ENCODE data around the gene TICRR. TPM values are rescaled to one million over a fixed set of nuclear protein-coding genes. Genes with fewer than 3 reads are reported as not detected.

Gene TICRR
- total and polyA plus RNA-seq, 2 of the 4 experiments (the other 2 are of a cell fraction) = 3.0 to 4.2 TPM

DNA sequence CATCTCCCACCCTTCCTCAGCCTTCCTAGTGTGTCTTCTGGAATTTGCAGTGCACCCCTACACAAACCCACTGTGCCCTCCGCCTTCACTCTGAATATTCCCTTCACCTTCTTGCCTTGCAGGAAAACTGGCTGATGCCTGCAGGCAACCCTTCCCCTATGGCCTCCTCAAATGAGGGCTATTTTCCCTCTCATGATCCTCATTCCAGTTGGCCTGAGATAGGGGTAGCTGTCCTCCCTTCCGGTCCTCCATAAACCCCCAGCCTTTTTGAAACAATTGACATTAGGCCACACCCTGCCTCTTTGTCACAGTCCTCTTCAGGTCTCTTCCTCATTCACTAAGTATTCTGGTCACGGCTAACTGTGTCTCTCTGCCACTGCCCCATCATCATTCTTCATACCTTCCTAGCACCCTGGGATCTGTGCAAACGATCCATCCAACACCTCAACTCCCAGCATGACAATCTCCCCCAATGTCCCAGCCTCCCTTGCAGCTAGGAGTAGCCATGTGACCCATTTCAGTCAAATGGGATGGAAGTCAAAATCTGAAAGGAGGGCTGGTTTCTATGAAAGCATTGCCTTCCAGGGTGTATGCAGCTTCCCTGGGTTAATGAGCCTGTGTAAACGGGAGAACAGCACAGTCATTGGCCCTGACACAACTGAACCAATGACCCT is 8.5 kb upstream of the TICRR start:
- Histone ChIP-seq H4K5ac (ENCODE audit: low read depth, low read length) (no peak overlapping the region), H2AFZ (replicated peaks; ENCODE audit: low read length, poor library complexity) (no peak overlapping the region), H2AK5ac (ENCODE audit: low read depth, low read length) (no peak overlapping the region), H3K4me3 (ENCODE audit: insufficient read depth, low read depth, low read length) (no peak overlapping the region), H3K4me2 (ENCODE audit: low read depth, low read length) (no peak overlapping the region), H4K8ac (ENCODE audit: low read depth in 2 of 2, low read length in 2 of 2) (no peak overlapping the region), H3K23ac (ENCODE audit: low read depth, low read length) (no peak overlapping the region), H3K36me3 (ENCODE audit: control insufficient read depth, insufficient read depth, low read length) (no peaks in the 10 kb centered on the region), H2BK20ac (ENCODE audit: low read depth, low read length) (no peak overlapping the region), H3K18ac (ENCODE audit: low read depth, low read length) (no peak overlapping the region), H2BK120ac (ENCODE audit: low read depth, low read length) (no peak overlapping the region), H4K91ac (ENCODE audit: insufficient read depth, low read depth, low read length) (no peak overlapping the region), H4K20me1 (ENCODE audit: insufficient read depth, low read length) (no peaks in the 10 kb centered on the region), H3K14ac (replicated peaks; ENCODE audit: low read depth, low read length) (no peak overlapping the region), H3K9ac (ENCODE audit: low read depth, low read length) (no peak overlapping the region), H2BK5ac (ENCODE audit: low read depth, low read length, poor library complexity, severe bottlenecking) (no peak overlapping the region), H3K9me3 (ENCODE audit: control insufficient read depth, insufficient read depth, low read length) (peaks cover 4% of the 10 kb centered on the region; the same call in 1 of the 2 replicates), H3K4ac (ENCODE audit: low read depth, low read length) (no peak overlapping the region), H3K56ac (ENCODE audit: extremely low read depth, insufficient read depth, low read length) (no peak overlapping the region), H3K4me1 (ENCODE audit: control insufficient read depth, insufficient read depth, low read length) (no peaks in the 10 kb centered on the region), H3K9me1 (ENCODE audit: insufficient read depth, low read length) (no peaks in the 10 kb centered on the region), H3K79me1 (ENCODE audit: low read depth in 1 of 2, low read length in 2 of 2) (no peaks in the 10 kb centered on the region), H3K27me3 (ENCODE audit: control insufficient read depth, insufficient read depth, low read length) (peaks cover 14% of the 10 kb centered on the region), H2BK15ac (ENCODE audit: low read depth, low read length) (no peak overlapping the region), H2AK9ac (replicated peaks; ENCODE audit: low read depth, low read length, poor library complexity) (no peak overlapping the region), H3K27ac (ENCODE audit: insufficient read depth, low read length) (no peak overlapping the region)
- no peak for TF ChIP-seq RAD21 (IDR thresholded peaks at IDR 0.05; ENCODE audit: low read length)
- TF ChIP-seq, protein P1, sequence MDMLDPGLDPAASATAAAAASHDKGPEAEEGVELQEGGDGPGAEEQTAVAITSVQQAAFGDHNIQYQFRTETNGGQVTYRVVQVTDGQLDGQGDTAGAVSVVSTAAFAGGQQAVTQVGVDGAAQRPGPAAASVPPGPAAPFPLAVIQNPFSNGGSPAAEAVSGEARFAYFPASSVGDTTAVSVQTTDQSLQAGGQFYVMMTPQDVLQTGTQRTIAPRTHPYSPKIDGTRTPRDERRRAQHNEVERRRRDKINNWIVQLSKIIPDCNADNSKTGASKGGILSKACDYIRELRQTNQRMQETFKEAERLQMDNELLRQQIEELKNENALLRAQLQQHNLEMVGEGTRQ (IDR thresholded peaks at IDR 0.05; ENCODE audit: low read depth, low read length) = no peak
- TF ChIP-seq, protein P2, sequence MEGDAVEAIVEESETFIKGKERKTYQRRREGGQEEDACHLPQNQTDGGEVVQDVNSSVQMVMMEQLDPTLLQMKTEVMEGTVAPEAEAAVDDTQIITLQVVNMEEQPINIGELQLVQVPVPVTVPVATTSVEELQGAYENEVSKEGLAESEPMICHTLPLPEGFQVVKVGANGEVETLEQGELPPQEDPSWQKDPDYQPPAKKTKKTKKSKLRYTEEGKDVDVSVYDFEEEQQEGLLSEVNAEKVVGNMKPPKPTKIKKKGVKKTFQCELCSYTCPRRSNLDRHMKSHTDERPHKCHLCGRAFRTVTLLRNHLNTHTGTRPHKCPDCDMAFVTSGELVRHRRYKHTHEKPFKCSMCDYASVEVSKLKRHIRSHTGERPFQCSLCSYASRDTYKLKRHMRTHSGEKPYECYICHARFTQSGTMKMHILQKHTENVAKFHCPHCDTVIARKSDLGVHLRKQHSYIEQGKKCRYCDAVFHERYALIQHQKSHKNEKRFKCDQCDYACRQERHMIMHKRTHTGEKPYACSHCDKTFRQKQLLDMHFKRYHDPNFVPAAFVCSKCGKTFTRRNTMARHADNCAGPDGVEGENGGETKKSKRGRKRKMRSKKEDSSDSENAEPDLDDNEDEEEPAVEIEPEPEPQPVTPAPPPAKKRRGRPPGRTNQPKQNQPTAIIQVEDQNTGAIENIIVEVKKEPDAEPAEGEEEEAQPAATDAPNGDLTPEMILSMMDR (conservative IDR thresholded peaks at IDR 0.05; ENCODE audit: low read depth, low read length) = no peak
- no peak for TF ChIP-seq BHLHE40 (IDR thresholded peaks at IDR 0.05; ENCODE audit: low read depth, low read length)
- no peak for TF ChIP-seq CEBPB (IDR thresholded peaks at IDR 0.05; ENCODE audit: low read depth, low read length)
- TF ChIP-seq SMC3 (IDR thresholded peaks at IDR 0.05; ENCODE audit: low read depth, low read length) = no peak
- TF ChIP-seq RCOR1 (IDR thresholded peaks at IDR 0.05; ENCODE audit: insufficient replicate concordance, low read length) = no peak
- TF ChIP-seq MAFK (IDR thresholded peaks at IDR 0.05; ENCODE audit: low read depth, low read length) = no peak
- TF ChIP-seq NFE2L2 (IDR thresholded peaks at IDR 0.05; ENCODE audit: low read depth, low read length) = no peak
- no peak for TF ChIP-seq ELK1 (IDR thresholded peaks at IDR 0.05; ENCODE audit: borderline replicate concordance, low read depth, low read length)
- TF ChIP-seq RFX5 (IDR thresholded peaks at IDR 0.05; ENCODE audit: low read depth, low read length) = no peak
- BruUV-seq (replicated peaks) = no TSS peak
- DNase-seq (no peak), ATAC-seq (ENCODE audit: low read depth) (no peak)
- WGBS, 2 experiments (ENCODE audit: extremely low coverage in 2 of 2, insufficient read length in 1 of 2) = 37% methylated on average over 2 of the region's 5 CpGs; no CpG with 5 or more reads in 1 of the 2 experiments
- in situ Hi-C loops (cut with MboI; ENCODE audit: low sequenced_read_pairs) (no loop called here), dilution Hi-C loops (cut with HindIII; ENCODE audit: low sequenced_read_pairs, unreplicated experiment) (no loop called here), intact Hi-C loops (cut with micrococcal nuclease) (loop anchor here (5.0 kb wide), 1 partner anchor 134 kb away; no protein-coding TSS in a partner anchor)
- ChIA-PET POLR2A (ENCODE audit: unreplicated experiment) (no interaction called here), CTCF (no interaction called here)
